Bronchial epithelial cell (primary cell): ENCODE measurements around the gene ERCC4. TPM values are rescaled to one million over a fixed set of nuclear protein-coding genes. Genes with fewer than 3 reads are reported as not detected.
A peak's percentile ranks its signal among the peaks of the same experiment; 100 is the strongest.

Experiments
- DNase-seq: peaks from one replicate; pipeline ENCODE4 v3.0.0-alpha.2; 2010; ENCODE audit warnings: low read depth
- FAIRE-seq: peaks from 2 replicates; lab custom pipeline; 2011; peaks lifted over from hg19 to GRCh38; lab: Jason Lieb, UNC
- H3K27me3 ChIP-seq: 2 replicates; pipeline ENCODE4 v1.5.1; 2011; ENCODE audit warnings: low read length; ENCODE audit not compliant: control insufficient read depth, insufficient read depth
- H3K36me3 ChIP-seq: 2 replicates; pipeline ENCODE4 v1.5.1; 2011; ENCODE audit warnings: low read length; ENCODE audit not compliant: control insufficient read depth, insufficient read depth
- H3K4me3 ChIP-seq: 2 replicates; pipeline ENCODE4 v1.5.1; 2011; ENCODE audit warnings: mild to moderate bottlenecking, low read depth, low read length, control low read depth
- total RNA-seq: library from RNA; depleted of rRNA; stranded (reverse); fragments of >200 nt; gene quantifications from 2 replicates; pipeline ENCODE4 v1.2.1, GENCODE V29; 2014
- TF ChIP-seq, protein P1 (sequence below): IDR thresholded peaks from 2 replicates; pipeline ENCODE4 v1.5.1; 2011; ENCODE audit warnings: mild to moderate bottlenecking, moderate library complexity, low read length, control low read depth, inconsistent platforms; ENCODE audit not compliant: insufficient read depth, severe bottlenecking

Gene ERCC4
- total RNA-seq, 1 donor from 2014 or later = 3.9 TPM

- no peaks in the 10 kb centered on the region for H3K27me3 ChIP-seq
- DNase-seq = peak; percentile 78
- no peak overlapping the region for H3K4me3 ChIP-seq
- TF ChIP-seq, protein P1, sequence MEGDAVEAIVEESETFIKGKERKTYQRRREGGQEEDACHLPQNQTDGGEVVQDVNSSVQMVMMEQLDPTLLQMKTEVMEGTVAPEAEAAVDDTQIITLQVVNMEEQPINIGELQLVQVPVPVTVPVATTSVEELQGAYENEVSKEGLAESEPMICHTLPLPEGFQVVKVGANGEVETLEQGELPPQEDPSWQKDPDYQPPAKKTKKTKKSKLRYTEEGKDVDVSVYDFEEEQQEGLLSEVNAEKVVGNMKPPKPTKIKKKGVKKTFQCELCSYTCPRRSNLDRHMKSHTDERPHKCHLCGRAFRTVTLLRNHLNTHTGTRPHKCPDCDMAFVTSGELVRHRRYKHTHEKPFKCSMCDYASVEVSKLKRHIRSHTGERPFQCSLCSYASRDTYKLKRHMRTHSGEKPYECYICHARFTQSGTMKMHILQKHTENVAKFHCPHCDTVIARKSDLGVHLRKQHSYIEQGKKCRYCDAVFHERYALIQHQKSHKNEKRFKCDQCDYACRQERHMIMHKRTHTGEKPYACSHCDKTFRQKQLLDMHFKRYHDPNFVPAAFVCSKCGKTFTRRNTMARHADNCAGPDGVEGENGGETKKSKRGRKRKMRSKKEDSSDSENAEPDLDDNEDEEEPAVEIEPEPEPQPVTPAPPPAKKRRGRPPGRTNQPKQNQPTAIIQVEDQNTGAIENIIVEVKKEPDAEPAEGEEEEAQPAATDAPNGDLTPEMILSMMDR = no peak
- no peak for FAIRE-seq
- peaks cover 6% of the 10 kb centered on the region for H3K36me3 ChIP-seq
Observed at GRCh38 chr16:13939821-13940220, 19.9 kb downstream of the ERCC4 start.

DNA sequence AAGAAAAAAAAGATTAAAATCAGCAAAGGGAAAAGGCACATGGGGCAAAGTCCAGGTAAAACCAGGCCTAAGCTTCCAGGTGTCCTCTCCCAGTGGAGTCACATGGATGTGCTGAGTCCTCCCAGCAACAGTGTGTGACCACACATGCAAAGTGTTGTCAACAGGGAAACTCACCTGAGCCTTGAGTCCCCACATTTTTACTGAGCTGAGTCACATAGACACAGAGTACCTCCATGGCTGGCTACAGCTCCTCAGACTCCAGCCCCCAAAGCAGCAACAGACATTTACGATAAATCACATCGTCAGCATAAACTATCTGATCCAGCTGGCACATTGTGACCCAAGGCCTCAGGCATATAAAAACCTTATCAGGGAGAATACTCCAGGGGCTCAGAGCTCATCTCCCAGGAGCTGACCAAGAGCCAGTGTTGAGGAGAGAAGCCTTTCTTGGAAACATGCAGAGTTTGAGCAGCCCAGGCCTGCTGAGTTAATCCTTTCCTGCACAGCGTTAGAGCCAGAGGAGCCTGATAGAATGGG lies 20.5 kb downstream of the ERCC4 start:
- no peaks in the 10 kb centered on the region for H3K27me3 ChIP-seq
- TF ChIP-seq, protein P1 = no peak
- FAIRE-seq (no peak), DNase-seq (no peak)
- H3K4me3 ChIP-seq = no peak overlapping the region
- H3K36me3 ChIP-seq = peaks cover 4% of the 10 kb centered on the region

- DNase-seq (no peak), FAIRE-seq (no peak)
- Histone ChIP-seq H3K36me3 (peaks cover 6% of the 10 kb centered on the region), H3K27me3 (no peaks in the 10 kb centered on the region), H3K4me3 (no peak overlapping the region)
- TF ChIP-seq, protein P1 = no peak
Observed at GRCh38 chr16:13944816-13945215, 24.9 kb downstream of the ERCC4 start.

DNA sequence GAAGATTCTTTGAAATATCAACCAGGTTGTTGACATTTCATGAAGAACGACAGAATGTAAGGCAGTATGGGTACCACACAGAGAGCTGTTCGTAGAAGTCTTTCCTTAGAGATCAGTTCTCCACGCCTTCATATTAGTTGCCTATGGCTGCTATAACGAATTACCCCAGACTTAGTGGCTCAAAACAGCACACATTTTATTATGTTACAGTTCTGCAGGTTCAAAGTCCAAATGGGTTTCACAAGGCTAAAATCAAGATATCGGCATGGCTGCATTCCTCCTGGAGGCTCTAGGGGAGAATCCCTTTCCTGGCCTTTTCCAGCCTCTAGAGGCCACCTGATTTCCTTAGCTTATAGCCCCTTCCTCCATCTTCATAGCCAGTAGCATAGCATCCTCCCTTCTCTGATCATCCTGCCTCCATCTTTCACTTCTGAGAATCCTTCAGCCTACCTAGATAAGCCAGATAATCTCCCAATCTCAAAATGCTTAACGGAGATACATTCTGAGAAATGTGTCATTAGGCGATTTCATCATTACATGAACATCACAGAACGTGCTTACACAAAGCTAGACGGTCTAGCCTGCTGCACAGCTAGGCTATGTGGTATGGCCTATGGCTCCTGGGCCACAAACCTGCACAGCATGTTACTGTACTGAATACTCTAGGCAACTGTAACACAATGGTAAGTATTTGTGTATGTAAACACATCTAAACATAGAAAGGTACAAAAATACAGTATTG lies 26.0 kb downstream of the ERCC4 start:
- DNase-seq (no peak), FAIRE-seq (peak; percentile 36)
- no peak overlapping the region for H3K4me3 ChIP-seq
- H3K36me3 ChIP-seq = peaks cover 6% of the 10 kb centered on the region
- TF ChIP-seq, protein P1 = no peak
- no peaks in the 10 kb centered on the region for H3K27me3 ChIP-seq

- no peak for FAIRE-seq
Observed at GRCh38 chr16:13948086-13948485, 28.1 kb downstream of the ERCC4 start.

More at GRCh38 chr16:13948086-13948485, 28.1 kb downstream of the ERCC4 start:
- DNase-seq = no peak
- Histone ChIP-seq H3K27me3 (no peaks in the 10 kb centered on the region), H3K36me3 (peaks cover 6% of the 10 kb centered on the region), H3K4me3 (no peak overlapping the region)
- TF ChIP-seq, protein P1 = no peak
